Measurements from ENCODE around the gene AAK1.

- TF ChIP-seq, protein P1, sequence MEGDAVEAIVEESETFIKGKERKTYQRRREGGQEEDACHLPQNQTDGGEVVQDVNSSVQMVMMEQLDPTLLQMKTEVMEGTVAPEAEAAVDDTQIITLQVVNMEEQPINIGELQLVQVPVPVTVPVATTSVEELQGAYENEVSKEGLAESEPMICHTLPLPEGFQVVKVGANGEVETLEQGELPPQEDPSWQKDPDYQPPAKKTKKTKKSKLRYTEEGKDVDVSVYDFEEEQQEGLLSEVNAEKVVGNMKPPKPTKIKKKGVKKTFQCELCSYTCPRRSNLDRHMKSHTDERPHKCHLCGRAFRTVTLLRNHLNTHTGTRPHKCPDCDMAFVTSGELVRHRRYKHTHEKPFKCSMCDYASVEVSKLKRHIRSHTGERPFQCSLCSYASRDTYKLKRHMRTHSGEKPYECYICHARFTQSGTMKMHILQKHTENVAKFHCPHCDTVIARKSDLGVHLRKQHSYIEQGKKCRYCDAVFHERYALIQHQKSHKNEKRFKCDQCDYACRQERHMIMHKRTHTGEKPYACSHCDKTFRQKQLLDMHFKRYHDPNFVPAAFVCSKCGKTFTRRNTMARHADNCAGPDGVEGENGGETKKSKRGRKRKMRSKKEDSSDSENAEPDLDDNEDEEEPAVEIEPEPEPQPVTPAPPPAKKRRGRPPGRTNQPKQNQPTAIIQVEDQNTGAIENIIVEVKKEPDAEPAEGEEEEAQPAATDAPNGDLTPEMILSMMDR (IDR thresholded peaks at IDR 0.05), result no peak
- TF ChIP-seq POLR2AphosphoS5 (IDR thresholded peaks at IDR 0.05) (no peak), POLR2A (IDR thresholded peaks at IDR 0.05) (no peak)
Observed at GRCh38 chr2:69634196-69634821, 9.2 kb downstream of the AAK1 start.

Data from prostate gland (tissue), 2 donors.